OCI-LY3 (cell line): ENCODE data around the gene AATF.

Source experiments
- EZH2phosphoT487 ChIP-seq: fragments of 200-600 bp; shearing (Covaris generic); IDR thresholded peaks from 2 replicates; pipeline ENCODE4 v1.6.1; 2018; ENCODE audit warnings: antibody characterized with exemption, mixed run types, low read depth
- TF ChIP-seq, protein P1 (sequence below): fragments of 200-600, 300-600 bp; sonication (generic); IDR thresholded peaks from 2 replicates; pipeline ENCODE4 v1.5.1; 2014; ENCODE audit warnings: antibody characterized with exemption, low read length, low read depth

DNA sequence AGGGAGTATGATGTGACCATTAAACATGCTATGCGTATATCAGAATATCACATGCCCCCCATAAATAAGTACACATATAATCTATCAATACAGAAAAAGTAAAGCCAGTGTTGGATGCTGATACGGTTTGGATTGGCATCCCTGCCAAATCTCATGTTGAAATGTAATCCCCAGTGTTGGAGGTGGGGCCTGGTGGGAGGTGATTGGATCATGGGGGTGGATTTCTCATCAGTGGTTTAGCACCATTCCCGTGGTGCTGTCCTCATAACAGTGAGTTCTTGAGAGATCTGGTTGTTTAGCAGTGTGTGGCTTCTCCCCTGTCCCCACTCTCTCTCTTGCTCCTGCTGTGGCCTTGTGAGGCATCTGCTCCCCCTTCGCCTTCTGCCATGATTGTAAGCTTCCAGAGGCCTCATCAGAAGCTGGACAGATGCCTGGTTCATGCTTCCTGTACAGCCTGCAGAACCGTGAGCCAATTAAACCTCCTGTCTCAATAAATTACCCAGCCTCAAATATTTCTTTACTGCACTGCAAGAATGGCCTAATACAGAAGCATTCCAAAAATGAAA is 88.9 kb downstream of the AATF start:
- TF ChIP-seq, protein P1, sequence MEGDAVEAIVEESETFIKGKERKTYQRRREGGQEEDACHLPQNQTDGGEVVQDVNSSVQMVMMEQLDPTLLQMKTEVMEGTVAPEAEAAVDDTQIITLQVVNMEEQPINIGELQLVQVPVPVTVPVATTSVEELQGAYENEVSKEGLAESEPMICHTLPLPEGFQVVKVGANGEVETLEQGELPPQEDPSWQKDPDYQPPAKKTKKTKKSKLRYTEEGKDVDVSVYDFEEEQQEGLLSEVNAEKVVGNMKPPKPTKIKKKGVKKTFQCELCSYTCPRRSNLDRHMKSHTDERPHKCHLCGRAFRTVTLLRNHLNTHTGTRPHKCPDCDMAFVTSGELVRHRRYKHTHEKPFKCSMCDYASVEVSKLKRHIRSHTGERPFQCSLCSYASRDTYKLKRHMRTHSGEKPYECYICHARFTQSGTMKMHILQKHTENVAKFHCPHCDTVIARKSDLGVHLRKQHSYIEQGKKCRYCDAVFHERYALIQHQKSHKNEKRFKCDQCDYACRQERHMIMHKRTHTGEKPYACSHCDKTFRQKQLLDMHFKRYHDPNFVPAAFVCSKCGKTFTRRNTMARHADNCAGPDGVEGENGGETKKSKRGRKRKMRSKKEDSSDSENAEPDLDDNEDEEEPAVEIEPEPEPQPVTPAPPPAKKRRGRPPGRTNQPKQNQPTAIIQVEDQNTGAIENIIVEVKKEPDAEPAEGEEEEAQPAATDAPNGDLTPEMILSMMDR: no peak
- no peak for TF ChIP-seq EZH2phosphoT487
